HCT116 (cell line): ENCODE results near the gene DNAJC5. TPM values are rescaled to one million over a fixed set of nuclear protein-coding genes. Genes with fewer than 3 reads are reported as not detected.

Experiments
- ELF1 ChIP-seq: IDR thresholded peaks from 2 replicates; pipeline ENCODE4 v1.6.1; 2012; ENCODE audit warnings: low read depth, borderline replicate concordance
- EZH2phosphoT487 ChIP-seq: fragments of 200-600 bp; IDR thresholded peaks from 2 replicates; pipeline ENCODE4 v1.6.1; 2018; ENCODE audit warnings: antibody characterized with exemption, borderline replicate concordance
- POLR2AphosphoS5 ChIP-seq: IDR thresholded peaks from 2 replicates; pipeline ENCODE4 v1.6.1; 2011; ENCODE audit warnings: mild to moderate bottlenecking, low read depth, low read length, moderate library complexity
- TCF7L2 ChIP-seq: IDR thresholded peaks from 2 replicates; pipeline ENCODE4 v1.7.0; 2011; ENCODE audit warnings: borderline replicate concordance, inconsistent platforms; ENCODE audit not compliant: insufficient read depth, insufficient read length; ENCODE audit errors: extremely low read depth
- ZFX ChIP-seq: fragments of 450-650 bp; IDR thresholded peaks from 2 replicates; pipeline ENCODE4 v1.6.1; 2017
- ZNF274 ChIP-seq: fragments of 200-500 bp; sonication (Bioruptor generic); IDR thresholded peaks from 2 replicates; pipeline ENCODE4 v1.6.1; 2014; ENCODE audit warnings: mild to moderate bottlenecking, low read depth, low read length, inconsistent platforms
- total RNA-seq: library from RNA; stranded (reverse); gene quantifications from one replicate; pipeline ENCODE4 v1.2.1, GENCODE V29; 2021; ENCODE audit not compliant: unreplicated experiment
- TF ChIP-seq, protein P1 (sequence below): IDR thresholded peaks from 2 replicates; pipeline ENCODE4 v1.6.1; 2011; ENCODE audit warnings: mild to moderate bottlenecking, low read length, moderate library complexity; ENCODE audit not compliant: insufficient replicate concordance; ENCODE audit errors: extremely low read depth
- TF ChIP-seq, protein P2 (sequence below): IDR thresholded peaks from 2 replicates; pipeline ENCODE4 v1.6.1; 2012
- TF ChIP-seq, protein P3 (sequence below), 3 experiments: fragments of 200-600 bp in 1 of 3; sonication (generic) in 1 of 3; IDR thresholded peaks in 2 of 3; conservative IDR thresholded peaks in 1 of 3; 2 replicates each; pipeline ENCODE4 v1.5.1; 2012 to 2017; ENCODE audit warnings: low read depth in 2 of 3, low read length in 2 of 3, antibody characterized with exemption in 1 of 3, borderline replicate concordance in 1 of 3, control low read depth in 1 of 3, mild to moderate bottlenecking in 1 of 3, mixed read lengths in 1 of 3, mixed run types in 1 of 3, moderate library complexity in 1 of 3; ENCODE audit not compliant: insufficient read depth in 1 of 3

Gene DNAJC5
- total RNA-seq, 1 experiment from 2014 or later, result 38.3 TPM

DNA sequence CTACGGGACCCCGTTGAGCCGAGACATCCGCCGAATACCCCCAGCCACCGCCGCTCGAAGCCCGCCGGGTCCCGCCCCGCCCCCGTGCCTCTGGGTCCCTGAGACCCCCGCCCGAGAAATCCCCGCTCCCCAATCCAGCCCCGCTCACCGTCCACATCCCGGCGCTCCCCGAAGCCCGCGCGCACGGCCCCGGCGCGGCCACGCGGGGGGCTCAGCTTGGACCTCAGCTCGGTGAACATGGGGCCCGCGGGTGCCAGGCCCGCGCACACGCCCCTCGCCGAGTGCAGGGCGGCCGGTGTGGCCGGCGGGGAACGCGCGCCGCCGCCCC, 84.3 kb downstream of the DNAJC5 start (continued):
- no peak for TF ChIP-seq TCF7L2
- no peak for TF ChIP-seq ZNF274
- TF ChIP-seq, protein P1, sequence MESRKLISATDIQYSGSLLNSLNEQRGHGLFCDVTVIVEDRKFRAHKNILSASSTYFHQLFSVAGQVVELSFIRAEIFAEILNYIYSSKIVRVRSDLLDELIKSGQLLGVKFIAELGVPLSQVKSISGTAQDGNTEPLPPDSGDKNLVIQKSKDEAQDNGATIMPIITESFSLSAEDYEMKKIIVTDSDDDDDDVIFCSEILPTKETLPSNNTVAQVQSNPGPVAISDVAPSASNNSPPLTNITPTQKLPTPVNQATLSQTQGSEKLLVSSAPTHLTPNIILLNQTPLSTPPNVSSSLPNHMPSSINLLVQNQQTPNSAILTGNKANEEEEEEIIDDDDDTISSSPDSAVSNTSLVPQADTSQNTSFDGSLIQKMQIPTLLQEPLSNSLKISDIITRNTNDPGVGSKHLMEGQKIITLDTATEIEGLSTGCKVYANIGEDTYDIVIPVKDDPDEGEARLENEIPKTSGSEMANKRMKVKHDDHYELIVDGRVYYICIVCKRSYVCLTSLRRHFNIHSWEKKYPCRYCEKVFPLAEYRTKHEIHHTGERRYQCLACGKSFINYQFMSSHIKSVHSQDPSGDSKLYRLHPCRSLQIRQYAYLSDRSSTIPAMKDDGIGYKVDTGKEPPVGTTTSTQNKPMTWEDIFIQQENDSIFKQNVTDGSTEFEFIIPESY, result no peak
- no peak for TF ChIP-seq ZFX
- no peak for TF ChIP-seq POLR2AphosphoS5
- TF ChIP-seq, protein P2, sequence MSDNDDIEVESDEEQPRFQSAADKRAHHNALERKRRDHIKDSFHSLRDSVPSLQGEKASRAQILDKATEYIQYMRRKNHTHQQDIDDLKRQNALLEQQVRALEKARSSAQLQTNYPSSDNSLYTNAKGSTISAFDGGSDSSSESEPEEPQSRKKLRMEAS, result no peak
- TF ChIP-seq ELF1, result no peak
- TF ChIP-seq EZH2phosphoT487, result no peak
- TF ChIP-seq, protein P3, sequence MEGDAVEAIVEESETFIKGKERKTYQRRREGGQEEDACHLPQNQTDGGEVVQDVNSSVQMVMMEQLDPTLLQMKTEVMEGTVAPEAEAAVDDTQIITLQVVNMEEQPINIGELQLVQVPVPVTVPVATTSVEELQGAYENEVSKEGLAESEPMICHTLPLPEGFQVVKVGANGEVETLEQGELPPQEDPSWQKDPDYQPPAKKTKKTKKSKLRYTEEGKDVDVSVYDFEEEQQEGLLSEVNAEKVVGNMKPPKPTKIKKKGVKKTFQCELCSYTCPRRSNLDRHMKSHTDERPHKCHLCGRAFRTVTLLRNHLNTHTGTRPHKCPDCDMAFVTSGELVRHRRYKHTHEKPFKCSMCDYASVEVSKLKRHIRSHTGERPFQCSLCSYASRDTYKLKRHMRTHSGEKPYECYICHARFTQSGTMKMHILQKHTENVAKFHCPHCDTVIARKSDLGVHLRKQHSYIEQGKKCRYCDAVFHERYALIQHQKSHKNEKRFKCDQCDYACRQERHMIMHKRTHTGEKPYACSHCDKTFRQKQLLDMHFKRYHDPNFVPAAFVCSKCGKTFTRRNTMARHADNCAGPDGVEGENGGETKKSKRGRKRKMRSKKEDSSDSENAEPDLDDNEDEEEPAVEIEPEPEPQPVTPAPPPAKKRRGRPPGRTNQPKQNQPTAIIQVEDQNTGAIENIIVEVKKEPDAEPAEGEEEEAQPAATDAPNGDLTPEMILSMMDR (IDR thresholded peaks at IDR 0.05 in 2 of 3, conservative IDR thresholded peaks at IDR 0.05 in 1 of 3; ENCODE audit: borderline replicate concordance in 1 of 3, insufficient read depth in 1 of 3, low read depth in 2 of 3, low read length in 2 of 3), result no peak
